HG03378 (cell line): ENCODE measurements around the gene NBEA.
A peak's percentile ranks its signal among the peaks of the same experiment; 100 is the strongest.

ENCODE experiments used
- ATAC-seq: cut with Tn5 transposase; IDR thresholded peaks from one replicate; pipeline ENCODE4 v1.9.1; 2021; ENCODE audit warnings: mild to moderate bottlenecking, moderate library complexity; ENCODE audit not compliant: unreplicated experiment

The NBEA gene

DNA sequence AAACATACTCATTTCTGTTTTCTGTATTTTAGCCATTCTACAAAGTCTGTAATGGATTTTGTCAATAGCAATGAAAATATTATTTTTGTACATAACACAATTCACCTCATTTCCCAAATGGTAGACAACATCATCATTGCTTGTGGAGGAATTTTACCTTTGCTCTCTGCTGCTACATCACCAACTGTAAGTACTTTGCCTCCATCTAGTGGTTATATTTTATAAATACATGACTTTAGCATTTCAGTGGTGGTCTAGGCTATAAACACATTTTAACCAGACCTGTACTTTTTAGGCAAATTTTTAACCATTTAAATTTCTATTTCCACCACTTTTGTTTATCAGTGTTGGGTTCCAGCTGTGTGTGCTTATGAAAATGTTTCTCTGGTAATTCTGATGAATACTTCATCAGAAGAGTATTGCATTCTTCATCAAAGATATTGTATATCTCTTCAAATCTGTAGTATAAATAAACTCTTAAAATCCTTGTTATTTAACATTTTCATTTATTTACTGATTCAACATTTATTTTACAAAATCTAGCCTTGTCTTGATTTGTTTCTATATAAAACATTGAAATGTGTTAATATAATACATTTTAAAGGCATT is 222.4 kb downstream of the NBEA start:
- ATAC-seq = peak; percentile 80

DNA sequence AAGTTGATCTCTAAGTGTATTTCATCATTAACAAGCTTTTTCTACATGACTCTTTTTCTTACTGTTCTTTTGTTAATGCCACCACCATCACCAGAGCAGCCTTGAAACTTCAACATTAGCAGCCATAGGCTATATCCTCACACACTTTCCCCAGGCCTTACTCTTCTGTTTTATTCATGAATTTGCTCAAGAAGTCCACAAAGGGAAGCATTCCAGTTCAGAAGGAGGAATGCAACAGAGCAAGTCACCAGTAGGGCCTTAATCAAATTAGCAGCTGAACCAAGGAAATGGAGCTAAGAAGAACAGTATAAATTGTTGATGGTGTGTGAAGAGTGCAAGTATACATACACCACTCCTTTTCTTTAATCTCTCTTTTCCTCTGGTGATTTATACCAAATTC is 223.1 kb downstream of the NBEA start:
- ATAC-seq = no peak

DNA sequence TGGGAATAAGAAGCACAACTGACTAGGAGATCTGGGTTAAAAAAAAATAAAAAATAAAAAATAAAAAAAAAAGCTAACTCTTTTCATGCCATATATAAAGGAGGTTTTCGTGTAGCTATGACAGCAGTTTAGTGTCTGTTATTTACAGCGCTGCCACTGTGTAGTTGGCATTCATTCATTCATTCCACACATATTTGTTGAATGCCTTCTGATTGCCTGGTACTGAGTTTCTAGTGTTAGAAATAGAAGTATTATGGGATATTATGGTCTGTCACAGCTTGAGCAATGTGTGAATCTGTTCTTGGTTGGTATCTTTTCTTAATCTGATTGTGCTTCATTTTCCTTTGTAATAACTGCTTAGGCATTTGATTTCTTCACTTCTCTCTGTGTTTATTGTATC is 237.4 kb downstream of the NBEA start:
- ATAC-seq = no peak

DNA sequence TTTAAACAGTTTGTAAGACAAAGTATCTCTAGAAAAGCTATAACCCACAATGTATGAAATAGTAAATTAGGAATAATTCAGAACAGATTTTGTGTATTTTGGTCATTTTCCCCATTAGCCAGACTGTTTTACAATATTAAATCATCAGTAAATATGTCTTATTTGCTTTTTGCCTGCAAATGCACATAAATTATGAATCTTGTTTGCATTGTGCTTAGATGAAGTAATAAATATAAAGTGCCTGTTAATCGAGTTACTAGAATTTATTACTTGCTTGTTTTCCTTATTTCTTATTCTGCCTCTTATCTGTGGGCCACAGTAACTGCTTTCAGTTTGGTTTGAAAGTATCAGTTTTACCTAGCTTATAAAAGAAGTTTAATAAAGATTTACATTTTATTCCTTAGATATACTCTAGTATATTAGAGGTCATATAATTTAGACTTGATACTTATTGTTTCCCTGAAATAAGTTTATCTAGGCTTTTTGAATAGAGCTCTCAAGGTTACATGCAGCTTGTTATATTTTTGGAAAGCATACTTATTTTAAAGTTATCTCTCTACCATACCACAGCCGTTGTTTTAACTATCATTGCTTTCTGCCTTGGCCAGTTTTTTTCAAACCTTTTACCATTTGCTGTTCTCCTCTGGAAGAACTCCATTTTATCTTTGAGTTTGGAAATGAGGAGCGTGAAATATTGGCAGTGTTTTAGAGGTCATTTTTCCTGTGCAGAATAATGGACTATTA is 238.0 kb downstream of the NBEA start:
- no peak for ATAC-seq

DNA sequence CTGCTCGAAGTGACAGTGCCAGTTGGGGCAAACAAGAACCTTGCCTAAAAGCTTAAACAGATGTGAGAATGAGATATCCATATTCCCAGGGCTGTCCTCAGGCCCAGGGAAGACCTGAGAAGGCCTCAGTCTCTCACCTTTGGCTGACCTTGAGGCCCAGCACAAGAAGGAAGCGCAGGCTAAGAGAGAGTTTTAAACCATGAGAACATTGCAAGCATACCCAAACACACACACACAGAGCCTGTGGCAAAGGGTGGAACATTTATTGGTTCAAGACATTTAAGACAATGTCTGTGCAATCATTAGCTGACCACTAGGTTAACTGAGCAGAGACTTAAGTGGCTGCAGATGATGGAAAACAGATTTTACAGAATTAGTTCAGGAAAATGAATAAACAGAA is 248.2 kb downstream of the NBEA start:
- ATAC-seq = no peak

DNA sequence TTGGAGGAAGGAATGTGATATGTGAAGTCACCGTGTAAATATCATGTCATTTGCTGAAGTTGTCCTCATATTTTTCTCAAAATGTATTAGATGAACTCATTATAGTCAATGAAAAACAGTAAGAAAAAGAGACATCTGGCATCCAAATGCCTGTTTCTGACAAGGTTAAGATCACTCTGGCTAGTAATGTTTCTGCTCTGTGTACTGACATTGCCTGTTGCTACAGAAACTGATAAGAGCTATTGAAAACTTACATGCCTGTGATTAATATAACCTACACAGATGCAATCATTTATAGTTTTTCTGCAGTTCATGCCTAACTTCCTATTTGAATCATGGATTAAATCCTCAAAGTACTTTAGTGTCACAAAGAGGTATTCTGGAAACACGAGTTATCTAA is 249.8 kb downstream of the NBEA start:
- no peak for ATAC-seq

DNA sequence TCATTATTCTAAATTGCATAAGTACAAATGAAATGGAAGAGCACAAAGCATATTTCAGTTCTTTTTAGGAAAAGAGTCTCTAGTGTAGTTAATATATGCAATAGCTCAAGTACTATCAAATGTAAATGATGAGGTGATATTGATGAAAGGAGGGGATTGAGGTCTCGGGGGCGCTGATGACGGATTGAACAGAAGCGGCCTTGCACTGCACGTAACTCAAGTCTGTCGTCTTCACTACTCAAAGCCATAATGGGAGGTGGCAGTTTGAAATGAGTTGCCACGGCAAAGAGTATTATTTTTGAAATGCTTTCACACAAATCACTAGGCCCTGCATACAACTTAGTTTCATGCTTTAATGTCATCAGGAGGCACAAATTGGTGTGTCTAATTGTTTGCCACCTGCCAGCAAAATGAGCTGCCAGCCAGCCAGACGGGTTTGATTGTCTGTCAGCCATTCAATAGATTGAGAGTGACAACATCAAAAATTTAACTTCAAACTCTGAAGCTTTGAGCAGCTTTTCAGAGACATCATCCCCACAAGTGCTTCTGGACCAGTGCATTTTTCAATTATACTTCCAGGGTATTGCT is 256.6 kb downstream of the NBEA start:
- ATAC-seq = no peak

DNA sequence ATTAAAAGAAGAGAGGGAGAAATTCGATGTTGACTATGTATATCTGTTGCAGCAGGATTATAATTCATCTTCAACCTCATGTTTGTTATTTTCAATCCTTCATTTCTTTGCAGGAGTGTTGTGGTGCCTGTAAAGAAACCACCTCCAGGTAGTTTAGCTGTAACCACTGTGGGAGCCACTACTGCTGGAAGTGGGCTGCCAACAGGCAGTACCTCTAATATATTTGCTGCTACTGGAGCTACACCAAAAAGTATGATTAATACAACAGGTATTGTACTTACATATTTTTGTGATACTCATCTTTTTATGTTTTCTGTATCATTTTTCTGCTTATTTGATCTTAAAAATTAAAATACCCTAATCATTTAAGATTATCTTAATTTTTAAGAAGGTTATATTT is 266.5 kb downstream of the NBEA start:
- no peak for ATAC-seq

DNA sequence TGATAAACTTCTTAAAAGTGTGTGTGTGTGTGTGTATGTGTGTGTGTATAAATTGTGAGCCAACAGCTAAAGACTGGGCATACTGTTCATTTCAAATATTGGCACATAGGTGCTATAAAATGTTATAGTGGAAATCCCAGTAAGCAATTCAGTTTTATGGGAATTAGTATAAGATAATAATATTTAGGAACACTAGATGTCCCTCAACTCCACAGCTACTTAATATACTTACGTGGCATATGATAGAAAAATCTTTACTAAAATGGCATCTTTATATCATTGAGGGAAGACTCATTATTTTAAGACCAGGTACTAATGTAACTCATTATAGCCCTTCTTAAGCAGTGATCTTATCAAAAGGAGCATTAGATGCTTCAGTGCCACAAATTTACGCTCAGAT is 268.2 kb downstream of the NBEA start:
- ATAC-seq = no peak

DNA sequence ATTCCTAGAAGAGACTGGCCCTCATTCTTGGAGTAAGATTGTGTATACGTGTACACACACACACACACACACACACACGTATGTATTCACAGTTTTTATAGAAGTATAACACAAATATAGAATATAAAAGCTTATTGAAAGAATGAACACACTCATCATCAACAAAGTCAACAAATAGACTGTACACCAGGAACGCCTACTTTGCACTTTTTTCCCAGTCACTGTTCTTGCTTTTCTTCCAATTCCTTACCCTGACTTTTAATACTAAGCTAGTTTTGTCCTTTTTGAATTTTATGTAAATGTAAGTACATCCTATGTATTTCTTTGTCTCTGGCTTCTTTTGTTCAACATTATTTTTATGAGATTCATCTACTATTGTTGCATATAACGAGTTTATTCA is 269.9 kb downstream of the NBEA start:
- no peak for ATAC-seq

DNA sequence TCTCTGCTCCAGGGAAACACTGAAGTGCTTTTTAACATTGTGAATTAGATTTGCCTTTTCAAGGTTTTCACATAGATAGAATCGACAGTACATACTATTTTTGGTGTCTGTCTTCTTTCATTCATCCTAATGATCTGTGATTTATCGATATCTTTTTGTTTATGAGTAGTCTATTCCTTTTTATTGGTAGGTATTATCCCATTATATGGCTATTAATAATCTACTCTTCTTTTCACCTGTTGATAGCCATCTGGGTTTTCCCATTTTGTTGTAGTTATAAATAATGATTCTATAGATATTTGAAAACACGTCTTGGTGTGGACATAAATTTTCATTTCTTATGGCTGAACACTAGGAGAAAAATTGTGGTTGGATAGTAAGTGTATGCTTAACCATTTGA is 271.8 kb downstream of the NBEA start:
- no peak for ATAC-seq

DNA sequence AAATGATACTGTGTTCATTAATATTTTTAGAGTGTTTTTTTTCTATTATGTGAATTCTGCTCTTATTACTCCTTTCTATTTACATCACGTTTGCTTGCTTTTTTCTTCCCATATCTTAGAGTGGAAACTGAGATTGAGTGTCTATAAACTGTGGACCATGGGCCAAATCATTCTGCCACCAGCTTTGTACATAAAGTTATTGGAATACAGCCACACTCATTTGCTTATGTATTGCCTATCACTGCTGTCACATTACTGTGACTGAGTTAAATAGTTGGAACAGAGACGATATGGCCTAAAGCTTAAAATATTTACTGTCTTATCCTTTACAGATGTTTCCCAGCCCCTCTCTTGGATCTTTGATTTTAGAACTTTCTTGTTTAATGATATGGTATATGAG is 274.1 kb downstream of the NBEA start:
- ATAC-seq = no peak

DNA sequence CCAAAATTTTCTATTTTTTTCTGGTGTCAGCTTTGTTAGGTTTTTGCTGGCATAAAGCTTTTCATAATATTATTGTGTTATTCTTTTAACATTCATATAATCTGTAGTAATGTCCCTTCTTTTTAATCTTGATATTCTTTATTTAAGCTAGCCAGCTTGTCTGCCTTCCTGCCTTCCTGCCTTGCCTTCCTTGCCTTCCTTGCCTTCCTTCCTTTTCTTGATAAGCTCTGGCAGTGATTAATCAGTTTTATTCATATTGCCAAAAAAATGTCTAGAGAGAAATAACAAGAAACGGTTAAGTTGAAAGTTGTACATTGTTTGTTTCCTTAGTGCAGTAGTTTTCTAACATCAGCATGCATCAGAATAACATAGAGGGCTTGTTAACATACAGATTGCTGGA is 277.0 kb downstream of the NBEA start:
- ATAC-seq = no peak

DNA sequence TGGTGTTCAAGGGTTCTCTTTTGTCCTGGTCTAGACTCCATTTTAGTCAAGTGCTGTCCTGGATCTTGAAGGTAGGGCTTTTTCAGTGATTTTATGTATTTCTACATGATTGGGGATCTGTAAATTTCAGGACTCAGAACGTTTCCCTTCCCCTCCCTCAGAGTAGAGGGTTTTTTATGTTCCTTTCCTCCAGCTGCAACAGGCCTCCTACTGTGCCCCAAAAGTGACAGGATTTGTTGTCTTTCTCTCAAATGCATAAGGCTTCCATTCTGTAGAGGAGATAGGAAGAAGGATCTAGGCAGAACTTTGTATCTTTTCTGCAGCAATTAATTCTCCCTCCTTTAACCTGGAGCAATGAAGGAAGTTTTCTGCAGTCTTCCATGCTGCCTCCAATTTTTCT is 283.1 kb downstream of the NBEA start:
- ATAC-seq = no peak

DNA sequence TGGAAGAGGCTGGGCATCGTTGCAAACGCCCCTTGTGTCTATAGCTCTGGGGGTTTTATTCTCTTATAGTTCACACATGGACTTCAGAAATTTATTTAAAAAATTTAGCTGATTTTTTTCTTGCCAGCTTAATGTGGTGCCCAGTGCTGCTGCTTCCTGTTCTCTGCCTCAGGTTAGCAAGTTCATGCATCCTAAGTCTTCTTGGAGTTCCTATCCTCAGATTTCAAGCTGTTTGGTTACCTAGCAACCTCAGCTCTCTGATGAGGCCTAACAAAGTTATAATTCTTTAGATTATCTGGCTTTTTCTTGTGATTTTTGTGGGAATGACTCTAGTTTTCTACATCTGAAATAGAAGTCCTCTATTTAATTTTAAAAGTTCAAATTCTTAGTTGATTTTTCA is 283.5 kb downstream of the NBEA start:
- ATAC-seq = no peak

DNA sequence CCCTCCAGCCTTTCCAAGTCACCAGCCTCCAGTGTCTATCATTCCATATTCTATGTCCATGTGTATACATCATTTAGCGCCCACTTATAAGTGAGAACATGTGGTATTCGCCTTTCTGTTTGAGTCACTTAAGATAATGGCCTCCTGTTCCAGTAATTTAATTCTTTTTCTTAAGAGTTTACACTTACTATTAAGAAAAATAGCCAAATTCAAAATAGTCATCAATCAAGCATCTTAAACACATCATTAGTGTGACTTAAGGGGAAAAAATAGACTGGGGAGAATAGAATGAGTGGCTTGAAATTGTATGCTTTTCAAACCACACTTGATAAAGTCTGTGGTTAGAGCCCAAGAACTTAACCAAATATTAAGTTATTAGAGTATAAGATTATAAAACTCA is 286.5 kb downstream of the NBEA start:
- no peak for ATAC-seq

DNA sequence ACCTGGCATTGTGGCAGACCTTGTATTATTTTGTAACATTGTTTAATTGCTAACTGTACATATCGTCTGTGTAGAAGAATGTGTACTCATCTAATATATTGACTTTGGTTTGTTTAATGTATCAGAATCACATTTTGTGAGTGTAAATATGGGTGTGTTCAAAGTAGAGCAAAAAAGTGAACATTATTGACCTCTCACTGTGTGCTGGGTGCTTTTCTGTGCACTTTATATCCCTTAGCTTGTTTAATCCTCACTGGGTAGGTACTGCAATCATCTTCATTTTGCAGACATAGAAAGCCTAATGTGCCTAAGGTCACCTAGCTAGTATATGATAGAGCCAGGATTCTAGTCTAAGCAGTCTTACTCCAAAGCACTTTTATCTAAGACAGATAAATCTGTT is 289.4 kb downstream of the NBEA start:
- ATAC-seq = no peak

DNA sequence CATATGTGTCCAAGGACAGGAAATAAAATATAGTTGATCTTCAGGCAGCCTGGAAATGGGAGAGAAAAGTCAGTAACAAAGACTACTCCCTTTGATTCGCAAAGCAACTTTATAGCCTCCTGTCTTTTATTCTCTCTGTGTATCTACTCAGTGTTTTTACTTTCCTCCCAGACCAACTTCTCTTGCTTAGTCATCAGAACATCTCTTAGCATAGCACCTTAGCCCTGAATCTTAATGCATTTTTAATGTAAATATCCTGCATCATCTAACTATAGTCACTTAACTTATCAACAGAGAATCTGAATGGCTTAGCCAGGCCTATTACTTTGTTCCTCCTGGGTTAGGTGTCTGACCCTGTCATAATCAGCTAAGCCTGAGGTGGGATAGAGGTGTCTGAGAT is 296.2 kb downstream of the NBEA start:
- no peak for ATAC-seq

DNA sequence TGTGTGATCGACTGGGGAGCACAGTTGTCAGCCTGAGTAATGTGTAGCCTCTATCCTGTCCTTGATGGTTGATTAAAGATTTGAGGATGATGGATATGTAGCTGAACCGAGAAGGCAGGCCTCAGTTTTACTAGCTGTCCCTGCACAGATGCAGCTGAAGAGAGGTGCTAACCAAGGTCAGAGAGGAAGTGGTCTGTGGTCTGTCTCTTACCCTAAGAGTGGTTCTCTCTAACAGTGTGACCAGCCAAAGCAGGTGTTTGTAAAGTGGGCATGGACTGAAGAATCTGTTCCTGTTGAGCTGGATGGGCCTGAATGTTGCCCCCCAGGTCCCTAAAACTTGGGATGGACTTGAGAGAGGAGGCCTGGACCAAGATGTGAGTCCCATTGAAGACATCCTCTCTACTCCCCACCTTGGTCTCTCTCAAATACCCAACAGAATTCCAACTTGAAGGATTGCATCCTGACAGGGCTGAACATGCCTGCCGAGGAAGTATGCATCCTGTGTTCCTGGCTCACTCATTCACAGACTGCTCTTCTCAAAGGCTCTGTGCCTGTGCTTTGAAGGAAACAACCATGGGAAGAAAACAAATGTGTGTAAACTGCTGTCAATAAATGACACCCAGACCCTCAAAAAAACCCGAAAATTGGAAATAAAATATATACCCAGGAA is 310.6 kb downstream of the NBEA start:
- peak; percentile 90 for ATAC-seq

DNA sequence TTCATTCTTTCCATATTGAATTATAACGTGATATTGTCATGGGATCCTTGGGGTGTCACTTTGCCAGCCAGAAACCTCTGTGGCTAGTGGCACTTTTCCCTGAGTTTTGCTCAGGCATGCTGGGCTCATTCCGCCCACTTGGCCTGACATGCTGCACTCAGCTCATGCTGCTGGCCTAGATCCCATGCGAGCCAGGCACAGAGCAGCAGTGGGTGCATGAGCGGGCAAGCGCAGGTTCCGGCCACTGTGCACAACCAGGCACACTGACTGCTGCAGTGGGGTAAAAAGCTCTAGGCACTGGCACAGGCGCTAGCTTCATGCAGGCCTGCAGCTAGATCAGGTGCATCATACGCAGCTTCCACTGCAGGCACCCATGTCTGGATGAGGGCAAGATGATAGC is 313.2 kb downstream of the NBEA start:
- no peak for ATAC-seq

DNA sequence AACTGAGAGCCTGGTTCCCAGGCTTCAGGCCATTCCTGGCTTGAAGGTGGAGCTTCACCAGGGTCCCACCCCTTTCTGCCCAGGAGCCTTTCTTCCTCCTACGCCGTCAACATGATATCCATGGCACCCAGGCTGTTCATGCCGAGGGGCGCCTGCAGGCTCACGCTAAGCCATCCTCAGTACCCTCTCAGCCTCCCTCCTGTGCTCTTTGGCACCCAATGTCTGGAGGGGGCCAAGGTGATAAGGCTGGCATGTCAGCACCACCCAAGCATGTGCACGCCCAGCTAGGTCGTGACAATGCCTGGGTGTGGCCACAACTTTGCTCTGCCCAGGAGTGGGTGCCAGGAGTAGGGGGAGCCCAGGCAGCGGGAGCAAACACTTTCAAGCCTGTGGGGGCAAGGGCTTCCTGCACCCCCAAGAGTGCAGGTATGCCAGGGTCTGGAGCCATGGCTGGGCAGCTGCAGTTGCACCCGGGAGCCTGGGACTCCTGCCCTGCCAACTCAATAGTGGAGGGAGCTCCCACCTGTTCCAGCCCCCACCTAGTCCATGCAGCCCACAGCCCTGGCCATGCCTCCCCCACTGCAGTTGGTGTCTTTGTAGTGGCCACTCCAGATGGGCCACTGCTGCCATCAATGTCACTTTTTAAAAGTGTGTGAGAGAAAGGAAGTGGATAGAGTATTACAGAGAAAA is 314.5 kb downstream of the NBEA start:
- no peak for ATAC-seq
